Loucy (cell line): ENCODE data around the gene UXT.

Experiments used
- CTCF ChIP-seq: fragments of 200-600 bp; sonication (generic); conservative IDR thresholded peaks from 2 replicates; pipeline ENCODE4 v1.5.1; 2014; ENCODE audit warnings: mild to moderate bottlenecking, antibody characterized with exemption, low read length
- EZH2phosphoT487 ChIP-seq: fragments of 200-600 bp; IDR thresholded peaks from 2 replicates; pipeline ENCODE4 v1.6.1; 2018; ENCODE audit warnings: antibody characterized with exemption, mild to moderate bottlenecking, moderate library complexity, borderline replicate concordance

- TF ChIP-seq CTCF (no peak), EZH2phosphoT487 (no peak)
Measured at GRCh38 chrX:47614618-47615017, 44.4 kb downstream of the UXT start.
